ENCODE results near the gene PCNX4. TPM values are rescaled to one million over a fixed set of nuclear protein-coding genes. Genes with fewer than 3 reads are reported as not detected.

The PCNX4 gene
- total RNA-seq, 1 experiment from 2014 or later, result 60.0 TPM

DNA sequence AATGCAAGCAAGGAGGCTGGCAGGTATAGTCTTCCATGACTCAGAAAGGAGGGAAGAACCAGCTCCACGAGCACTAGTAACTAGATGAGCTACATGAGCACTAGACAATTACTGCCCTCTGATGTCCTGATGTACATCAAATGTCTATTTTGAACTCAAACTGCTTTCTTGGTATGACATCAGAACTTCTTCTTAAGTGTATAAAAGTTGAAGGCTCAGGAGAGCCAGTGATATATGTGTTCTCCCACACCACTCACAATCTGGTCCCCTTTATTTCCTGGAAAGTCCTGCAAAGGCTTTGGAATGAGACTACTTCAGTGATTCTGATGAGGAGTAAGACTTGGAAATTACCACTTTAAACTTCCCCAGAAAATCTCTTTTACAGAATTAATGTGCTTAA, 92.0 kb downstream of the PCNX4 start:
- CTCF ChIA-PET, result interaction anchor here (0.6 kb wide), 1 partner anchor 174 kb away, joined by 3 read pairs; no protein-coding TSS in a partner anchor
- no peak for ATAC-seq
- TF ChIP-seq, protein P1, sequence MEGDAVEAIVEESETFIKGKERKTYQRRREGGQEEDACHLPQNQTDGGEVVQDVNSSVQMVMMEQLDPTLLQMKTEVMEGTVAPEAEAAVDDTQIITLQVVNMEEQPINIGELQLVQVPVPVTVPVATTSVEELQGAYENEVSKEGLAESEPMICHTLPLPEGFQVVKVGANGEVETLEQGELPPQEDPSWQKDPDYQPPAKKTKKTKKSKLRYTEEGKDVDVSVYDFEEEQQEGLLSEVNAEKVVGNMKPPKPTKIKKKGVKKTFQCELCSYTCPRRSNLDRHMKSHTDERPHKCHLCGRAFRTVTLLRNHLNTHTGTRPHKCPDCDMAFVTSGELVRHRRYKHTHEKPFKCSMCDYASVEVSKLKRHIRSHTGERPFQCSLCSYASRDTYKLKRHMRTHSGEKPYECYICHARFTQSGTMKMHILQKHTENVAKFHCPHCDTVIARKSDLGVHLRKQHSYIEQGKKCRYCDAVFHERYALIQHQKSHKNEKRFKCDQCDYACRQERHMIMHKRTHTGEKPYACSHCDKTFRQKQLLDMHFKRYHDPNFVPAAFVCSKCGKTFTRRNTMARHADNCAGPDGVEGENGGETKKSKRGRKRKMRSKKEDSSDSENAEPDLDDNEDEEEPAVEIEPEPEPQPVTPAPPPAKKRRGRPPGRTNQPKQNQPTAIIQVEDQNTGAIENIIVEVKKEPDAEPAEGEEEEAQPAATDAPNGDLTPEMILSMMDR (IDR thresholded peaks at IDR 0.05), result no peak
- TF ChIP-seq POLR2AphosphoS5 (IDR thresholded peaks at IDR 0.05; ENCODE audit: low read depth, low read length), result no peak
- TF ChIP-seq, protein P2, sequence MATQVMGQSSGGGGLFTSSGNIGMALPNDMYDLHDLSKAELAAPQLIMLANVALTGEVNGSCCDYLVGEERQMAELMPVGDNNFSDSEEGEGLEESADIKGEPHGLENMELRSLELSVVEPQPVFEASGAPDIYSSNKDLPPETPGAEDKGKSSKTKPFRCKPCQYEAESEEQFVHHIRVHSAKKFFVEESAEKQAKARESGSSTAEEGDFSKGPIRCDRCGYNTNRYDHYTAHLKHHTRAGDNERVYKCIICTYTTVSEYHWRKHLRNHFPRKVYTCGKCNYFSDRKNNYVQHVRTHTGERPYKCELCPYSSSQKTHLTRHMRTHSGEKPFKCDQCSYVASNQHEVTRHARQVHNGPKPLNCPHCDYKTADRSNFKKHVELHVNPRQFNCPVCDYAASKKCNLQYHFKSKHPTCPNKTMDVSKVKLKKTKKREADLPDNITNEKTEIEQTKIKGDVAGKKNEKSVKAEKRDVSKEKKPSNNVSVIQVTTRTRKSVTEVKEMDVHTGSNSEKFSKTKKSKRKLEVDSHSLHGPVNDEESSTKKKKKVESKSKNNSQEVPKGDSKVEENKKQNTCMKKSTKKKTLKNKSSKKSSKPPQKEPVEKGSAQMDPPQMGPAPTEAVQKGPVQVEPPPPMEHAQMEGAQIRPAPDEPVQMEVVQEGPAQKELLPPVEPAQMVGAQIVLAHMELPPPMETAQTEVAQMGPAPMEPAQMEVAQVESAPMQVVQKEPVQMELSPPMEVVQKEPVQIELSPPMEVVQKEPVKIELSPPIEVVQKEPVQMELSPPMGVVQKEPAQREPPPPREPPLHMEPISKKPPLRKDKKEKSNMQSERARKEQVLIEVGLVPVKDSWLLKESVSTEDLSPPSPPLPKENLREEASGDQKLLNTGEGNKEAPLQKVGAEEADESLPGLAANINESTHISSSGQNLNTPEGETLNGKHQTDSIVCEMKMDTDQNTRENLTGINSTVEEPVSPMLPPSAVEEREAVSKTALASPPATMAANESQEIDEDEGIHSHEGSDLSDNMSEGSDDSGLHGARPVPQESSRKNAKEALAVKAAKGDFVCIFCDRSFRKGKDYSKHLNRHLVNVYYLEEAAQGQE (IDR thresholded peaks at IDR 0.05; ENCODE audit: insufficient read depth in 1 of 2, low read depth in 2 of 2, low read length in 1 of 2), result no peak
- TF ChIP-seq SIN3A (IDR thresholded peaks at IDR 0.05; ENCODE audit: borderline replicate concordance, insufficient read depth, low read depth, low read length), result no peak
- no peak for TF ChIP-seq TCF7L2 (IDR thresholded peaks at IDR 0.05; ENCODE audit: low read depth, low read length)
- Histone ChIP-seq H3K9me3 (ENCODE audit: control insufficient read depth, insufficient read depth, low read depth, low read length) (no peaks in the 10 kb centered on the region), H3K27ac (ENCODE audit: low read length) (no peak overlapping the region), H3K4me3 (ENCODE audit: low read depth in 2 of 2, low read length in 2 of 2) (peak overlapping the region in 1 of 2 experiments; percentile 21; a peak in 1 of 4 replicates), H3K27me3 (ENCODE audit: control insufficient read depth, insufficient read depth, low read length) (no peaks in the 10 kb centered on the region), H3K4me1 (ENCODE audit: control insufficient read depth, insufficient read depth, low read length) (no peaks in the 10 kb centered on the region), H3K36me3 (ENCODE audit: control insufficient read depth, insufficient read depth, low read length) (no peaks in the 10 kb centered on the region)
- POLR2A ChIA-PET, result no interaction called here
- in situ Hi-C loops (cut with HindIII; ENCODE audit: low pct_unique_long_range_greater_than_20kb, low sequenced_read_pairs) (no loop called here), intact Hi-C loops (cut with micrococcal nuclease; ENCODE audit: unreplicated experiment) (loop anchor here (1.0 to 10.0 kb wide), 3 partner anchors 119 to 218 kb away; no protein-coding TSS in a partner anchor)
- BruUV-seq (replicated peaks), result no TSS peak
- no peak for DNase-seq (ENCODE audit: low read depth, low spot score)

DNA sequence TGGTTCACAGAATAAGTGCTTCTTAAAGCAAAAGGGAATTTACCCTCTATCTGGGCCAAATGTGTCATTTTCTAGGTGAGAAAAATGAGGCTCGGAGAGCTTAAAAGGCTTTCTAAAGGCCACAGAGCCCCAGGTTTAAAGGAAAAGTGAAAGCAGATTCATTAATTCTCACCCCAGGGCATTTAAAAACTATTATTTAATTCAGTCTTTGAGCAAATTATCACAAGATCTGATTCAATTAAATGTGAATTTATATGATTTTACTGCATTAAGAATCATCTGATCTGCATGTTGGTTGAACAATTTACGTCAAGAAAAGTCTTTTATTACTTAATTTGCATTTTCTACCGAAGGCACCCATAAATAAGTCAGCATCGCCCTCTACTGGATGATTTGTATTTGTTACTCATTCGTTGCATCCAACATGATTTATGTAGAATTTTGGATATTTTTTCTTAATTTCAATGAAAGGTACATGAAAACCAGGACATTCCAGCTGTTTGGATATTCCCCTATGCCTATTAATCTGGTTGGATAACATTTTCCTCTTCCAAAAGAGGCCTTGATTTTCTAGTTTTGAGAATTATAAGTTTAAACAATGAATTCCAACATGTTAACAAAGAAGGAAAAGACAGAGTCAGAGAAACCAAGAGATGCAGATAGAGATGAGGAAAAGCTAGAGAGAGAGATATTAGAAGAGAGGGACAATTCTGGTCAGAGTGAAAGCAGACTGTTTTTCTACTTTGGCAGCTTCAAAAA, 92.6 kb downstream of the PCNX4 start:
- no peaks in the 10 kb centered on the region for H3K9me3 ChIP-seq (ENCODE audit: control insufficient read depth, insufficient read depth, low read depth, low read length)
- H3K4me3 ChIP-seq (ENCODE audit: low read depth in 2 of 2, low read length in 2 of 2), result peak overlapping the region; percentile 8 to 21; a peak in 2 of 4 replicates
- no TSS peak for BruUV-seq (replicated peaks)
- ChIA-PET POLR2A (interaction anchor here (0.6 kb wide), 1 partner anchor 65 kb away, joined by 3 read pairs; the partner anchor contains the start of gene PPM1A), CTCF (interaction anchor here (0.6 kb wide), 1 partner anchor 175 kb away, joined by 3 read pairs; no protein-coding TSS in a partner anchor)
- H3K36me3 ChIP-seq (ENCODE audit: control insufficient read depth, insufficient read depth, low read length), result no peaks in the 10 kb centered on the region
- no peak for TF ChIP-seq TCF7L2 (IDR thresholded peaks at IDR 0.05; ENCODE audit: low read depth, low read length)
- TF ChIP-seq, protein P1 (IDR thresholded peaks at IDR 0.05), result peak; percentile 60; the same call in 1 of the 2 replicates
- no peak for TF ChIP-seq SIN3A (IDR thresholded peaks at IDR 0.05; ENCODE audit: borderline replicate concordance, insufficient read depth, low read depth, low read length)
- no peak for TF ChIP-seq POLR2AphosphoS5 (IDR thresholded peaks at IDR 0.05; ENCODE audit: low read depth, low read length)
- TF ChIP-seq, protein P2 (IDR thresholded peaks at IDR 0.05; ENCODE audit: insufficient read depth in 1 of 2, low read depth in 2 of 2, low read length in 1 of 2), result no peak
- no peaks in the 10 kb centered on the region for H3K4me1 ChIP-seq (ENCODE audit: control insufficient read depth, insufficient read depth, low read length)
- intact Hi-C loops (cut with micrococcal nuclease; ENCODE audit: unreplicated experiment), result loop anchor here (1.0 to 10.0 kb wide), 3 partner anchors 120 to 219 kb away; no protein-coding TSS in a partner anchor
- in situ Hi-C loops (cut with HindIII; ENCODE audit: low pct_unique_long_range_greater_than_20kb, low sequenced_read_pairs), result no loop called here
- no peaks in the 10 kb centered on the region for H3K27me3 ChIP-seq (ENCODE audit: control insufficient read depth, insufficient read depth, low read length)
- no peak for ATAC-seq
- no peak for DNase-seq (ENCODE audit: low read depth, low spot score)
- H3K27ac ChIP-seq (ENCODE audit: low read length), result no peak overlapping the region

Measured in Panc1 (cell line).